OCI-LY3 (cell line): ENCODE results near the gene JAKMIP1.
"Not testable (repeated sequence)": the region's sequence is repeated elsewhere in the genome, so short reads cannot be mapped to it uniquely, and the experiment has no call there.

Experiments used
- EZH2phosphoT487 ChIP-seq: fragments of 200-600 bp; shearing (Covaris generic); IDR thresholded peaks from 2 replicates; pipeline ENCODE4 v1.6.1; 2018; ENCODE audit warnings: antibody characterized with exemption, mixed run types, low read depth
- TF ChIP-seq, protein P1 (sequence below): fragments of 200-600, 300-600 bp; sonication (generic); IDR thresholded peaks from 2 replicates; pipeline ENCODE4 v1.5.1; 2014; ENCODE audit warnings: antibody characterized with exemption, low read length, low read depth

DNA sequence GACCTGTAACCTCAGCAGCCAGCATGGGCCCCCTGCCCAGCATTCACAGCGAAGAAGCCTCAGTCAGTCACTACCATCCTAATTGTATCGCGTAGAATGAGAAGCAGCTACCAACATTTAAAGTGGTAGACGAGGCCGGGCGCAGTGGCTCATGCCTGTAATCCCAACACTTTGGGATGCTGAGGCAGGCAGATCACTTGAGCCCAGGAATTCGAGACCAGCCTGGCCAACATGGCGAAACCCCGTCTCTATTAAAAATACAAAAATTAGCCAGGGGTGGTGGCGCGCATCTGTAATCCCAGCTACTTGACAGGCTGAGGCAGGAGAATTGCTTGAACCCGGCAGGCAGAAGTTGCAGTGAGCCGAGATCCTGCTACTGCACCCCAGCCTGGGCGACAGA, 59.3 kb downstream of the JAKMIP1 start:
- TF ChIP-seq, protein P1, sequence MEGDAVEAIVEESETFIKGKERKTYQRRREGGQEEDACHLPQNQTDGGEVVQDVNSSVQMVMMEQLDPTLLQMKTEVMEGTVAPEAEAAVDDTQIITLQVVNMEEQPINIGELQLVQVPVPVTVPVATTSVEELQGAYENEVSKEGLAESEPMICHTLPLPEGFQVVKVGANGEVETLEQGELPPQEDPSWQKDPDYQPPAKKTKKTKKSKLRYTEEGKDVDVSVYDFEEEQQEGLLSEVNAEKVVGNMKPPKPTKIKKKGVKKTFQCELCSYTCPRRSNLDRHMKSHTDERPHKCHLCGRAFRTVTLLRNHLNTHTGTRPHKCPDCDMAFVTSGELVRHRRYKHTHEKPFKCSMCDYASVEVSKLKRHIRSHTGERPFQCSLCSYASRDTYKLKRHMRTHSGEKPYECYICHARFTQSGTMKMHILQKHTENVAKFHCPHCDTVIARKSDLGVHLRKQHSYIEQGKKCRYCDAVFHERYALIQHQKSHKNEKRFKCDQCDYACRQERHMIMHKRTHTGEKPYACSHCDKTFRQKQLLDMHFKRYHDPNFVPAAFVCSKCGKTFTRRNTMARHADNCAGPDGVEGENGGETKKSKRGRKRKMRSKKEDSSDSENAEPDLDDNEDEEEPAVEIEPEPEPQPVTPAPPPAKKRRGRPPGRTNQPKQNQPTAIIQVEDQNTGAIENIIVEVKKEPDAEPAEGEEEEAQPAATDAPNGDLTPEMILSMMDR = not testable (repeated sequence)
- TF ChIP-seq EZH2phosphoT487 = not testable (repeated sequence)
